MM.1S (cell line): ENCODE data around the gene CEMP1.

Source experiments
- DNase-seq: peaks from one replicate; pipeline ENCODE4 v3.0.0-alpha.2; 2015
- H2AFZ ChIP-seq: fragments of 300-600 bp; sonication (generic); 2 replicates; pipeline ENCODE4 v1.6.0; 2016; ENCODE audit warnings: antibody characterized with exemption, low read length
- H3F3A ChIP-seq: fragments of 300-600 bp; sonication (generic); 2 replicates; pipeline ENCODE4 v1.6.1; 2016; ENCODE audit warnings: mild to moderate bottlenecking, antibody characterized with exemption, low read length, moderate library complexity, mixed read lengths; ENCODE audit not compliant: insufficient read depth
- H3K27ac ChIP-seq: fragments of 300-600 bp; sonication (generic); 2 replicates; pipeline ENCODE4 v1.5.1; 2016; ENCODE audit warnings: mild to moderate bottlenecking, low read length
- H3K27me3 ChIP-seq: fragments of 300-600 bp; sonication (generic); replicated peaks from 2 replicates; pipeline ENCODE4 v1.6.0; 2016; ENCODE audit warnings: low read length; ENCODE audit not compliant: insufficient read depth
- H3K36me3 ChIP-seq: fragments of 300-600 bp; sonication (generic); replicated peaks from 2 replicates; pipeline ENCODE4 v1.6.1; 2016; ENCODE audit warnings: mild to moderate bottlenecking, low read length, mixed read lengths; ENCODE audit not compliant: insufficient read depth
- H3K4me1 ChIP-seq: fragments of 300-600 bp; sonication (generic); 2 replicates; pipeline ENCODE4 v1.6.1; 2016; ENCODE audit warnings: low read length, mixed read lengths
- H3K4me2 ChIP-seq: fragments of 300-600 bp; sonication (generic); 2 replicates; pipeline ENCODE4 v1.6.0; 2016; ENCODE audit warnings: low read depth, low read length
- H3K4me3 ChIP-seq: fragments of 300-600 bp; sonication (generic); 2 replicates; pipeline ENCODE4 v1.5.1; 2016; ENCODE audit warnings: low read length, mixed read lengths
- H3K79me2 ChIP-seq: fragments of 300-600 bp; sonication (generic); 2 replicates; pipeline ENCODE4 v1.6.1; 2016; ENCODE audit warnings: mixed run types, low read length, mixed read lengths
- H3K9ac ChIP-seq: fragments of 300-600 bp; sonication (generic); 2 replicates; pipeline ENCODE4 v1.6.1; 2016; ENCODE audit warnings: low read length, mixed read lengths
- H3K9me2 ChIP-seq: fragments of 300-600 bp; sonication (generic); replicated peaks from 2 replicates; pipeline ENCODE4 v1.6.1; 2016; ENCODE audit warnings: mild to moderate bottlenecking, low read length, mixed read lengths; ENCODE audit not compliant: insufficient read depth
- H3K9me3 ChIP-seq: fragments of 300-600 bp; sonication (generic); replicated peaks from 2 replicates; pipeline ENCODE4 v1.6.1; 2016; ENCODE audit warnings: mild to moderate bottlenecking, low read length, mixed read lengths; ENCODE audit not compliant: insufficient read depth
- H4K20me1 ChIP-seq: fragments of 300-600 bp; sonication (generic); 2 replicates; pipeline ENCODE4 v1.6.1; 2016; ENCODE audit warnings: mild to moderate bottlenecking, low read length, moderate library complexity, mixed read lengths; ENCODE audit not compliant: insufficient read depth
- EZH2 ChIP-seq: fragments of 300-600 bp; sonication (generic); optimal IDR thresholded peaks from 2 replicates; pipeline ENCODE3; 2017; ENCODE audit warnings: low read depth, mild to moderate bottlenecking, antibody characterized with exemption, low read length, mixed read lengths
- EZH2phosphoT487 ChIP-seq: fragments of 300-600 bp; sonication (generic); IDR thresholded peaks from 2 replicates; pipeline ENCODE4 v1.6.1; 2018; ENCODE audit warnings: antibody characterized with exemption, low read length
- TF ChIP-seq, protein P1 (sequence below): fragments of 300-600 bp; sonication (generic); IDR thresholded peaks from 2 replicates; pipeline ENCODE4 v1.5.1; 2016; ENCODE audit warnings: antibody characterized with exemption, low read length, mixed read lengths

CEMP1 gene

GRCh38 chr16:2529961-2530628, 1.1 kb downstream of the CEMP1 start:
- TF ChIP-seq EZH2phosphoT487 = no peak
- TF ChIP-seq, protein P1, sequence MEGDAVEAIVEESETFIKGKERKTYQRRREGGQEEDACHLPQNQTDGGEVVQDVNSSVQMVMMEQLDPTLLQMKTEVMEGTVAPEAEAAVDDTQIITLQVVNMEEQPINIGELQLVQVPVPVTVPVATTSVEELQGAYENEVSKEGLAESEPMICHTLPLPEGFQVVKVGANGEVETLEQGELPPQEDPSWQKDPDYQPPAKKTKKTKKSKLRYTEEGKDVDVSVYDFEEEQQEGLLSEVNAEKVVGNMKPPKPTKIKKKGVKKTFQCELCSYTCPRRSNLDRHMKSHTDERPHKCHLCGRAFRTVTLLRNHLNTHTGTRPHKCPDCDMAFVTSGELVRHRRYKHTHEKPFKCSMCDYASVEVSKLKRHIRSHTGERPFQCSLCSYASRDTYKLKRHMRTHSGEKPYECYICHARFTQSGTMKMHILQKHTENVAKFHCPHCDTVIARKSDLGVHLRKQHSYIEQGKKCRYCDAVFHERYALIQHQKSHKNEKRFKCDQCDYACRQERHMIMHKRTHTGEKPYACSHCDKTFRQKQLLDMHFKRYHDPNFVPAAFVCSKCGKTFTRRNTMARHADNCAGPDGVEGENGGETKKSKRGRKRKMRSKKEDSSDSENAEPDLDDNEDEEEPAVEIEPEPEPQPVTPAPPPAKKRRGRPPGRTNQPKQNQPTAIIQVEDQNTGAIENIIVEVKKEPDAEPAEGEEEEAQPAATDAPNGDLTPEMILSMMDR = no peak
- no peak for TF ChIP-seq EZH2
- no peak overlapping the region for H2AFZ ChIP-seq
- no peaks in the 10 kb centered on the region for H4K20me1 ChIP-seq
- H3K79me2 ChIP-seq = peaks cover 14% of the 10 kb centered on the region
- H3K4me1 ChIP-seq = peaks cover 9% of the 10 kb centered on the region
- H3K9me2 ChIP-seq = no peaks in the 10 kb centered on the region
- no peak overlapping the region for H3K4me2 ChIP-seq
- no peak overlapping the region for H3K27ac ChIP-seq
- H3K9me3 ChIP-seq = no peaks in the 10 kb centered on the region
- H3K27me3 ChIP-seq = no peaks in the 10 kb centered on the region
- H3F3A ChIP-seq = peaks cover 20% of the 10 kb centered on the region
- no peaks in the 10 kb centered on the region for H3K36me3 ChIP-seq
- no peak overlapping the region for H3K4me3 ChIP-seq
- DNase-seq = no peak
- H3K9ac ChIP-seq = no peak overlapping the region

DNA sequence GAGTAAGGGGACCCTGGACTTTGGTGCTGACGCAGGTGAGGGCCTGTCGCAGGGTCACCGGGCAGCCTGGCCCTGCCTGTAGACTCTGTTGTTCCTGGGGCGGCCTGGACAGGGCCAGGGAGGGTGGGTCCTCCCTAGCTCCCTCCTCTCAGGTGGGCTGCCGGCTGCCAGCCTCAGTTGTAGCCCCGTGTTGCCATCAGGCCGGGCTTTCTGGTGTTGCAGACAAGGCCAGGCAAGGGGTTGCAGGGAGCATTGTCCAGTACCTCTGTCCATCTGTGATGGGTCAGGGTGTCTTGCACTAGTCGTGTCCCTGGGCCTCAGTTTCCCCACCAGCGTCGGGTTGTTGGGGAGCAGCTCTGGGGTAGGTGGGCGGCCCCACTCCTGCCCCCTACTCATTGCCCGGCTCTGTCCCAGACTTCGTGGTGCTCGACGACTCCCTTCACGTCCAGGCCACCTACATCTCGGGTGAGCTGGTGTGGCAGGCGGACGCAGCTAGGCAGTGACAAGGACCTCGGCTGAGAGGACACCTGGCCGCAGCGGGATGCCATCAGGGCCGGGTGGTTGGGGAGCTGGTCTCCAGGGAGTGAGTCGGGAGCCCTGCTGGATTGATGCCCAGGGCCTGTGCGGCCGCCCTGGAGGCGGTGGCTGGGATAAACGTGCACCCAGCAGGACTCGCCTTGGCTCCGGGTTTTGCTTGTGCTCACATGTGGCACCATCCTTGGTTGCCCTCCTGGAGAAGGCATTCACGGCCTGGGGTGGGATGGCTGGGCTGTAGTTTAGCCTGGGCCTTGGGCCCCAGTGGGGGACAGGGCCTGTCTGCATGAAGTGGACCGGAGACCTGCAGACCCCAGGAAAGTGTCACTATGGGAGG, 1.9 kb downstream of the CEMP1 start:
- peaks cover 9% of the 10 kb centered on the region for H3K4me1 ChIP-seq
- TF ChIP-seq, protein P1 = no peak
- TF ChIP-seq EZH2phosphoT487 = no peak
- TF ChIP-seq EZH2 = no peak
- H3K27me3 ChIP-seq = no peaks in the 10 kb centered on the region
- H3K4me3 ChIP-seq = no peak overlapping the region
- no peak overlapping the region for H3K4me2 ChIP-seq
- H4K20me1 ChIP-seq = no peaks in the 10 kb centered on the region
- no peaks in the 10 kb centered on the region for H3K36me3 ChIP-seq
- DNase-seq = no peak
- no peaks in the 10 kb centered on the region for H3K9me3 ChIP-seq
- H3F3A ChIP-seq = peaks cover 20% of the 10 kb centered on the region
- no peak overlapping the region for H2AFZ ChIP-seq
- no peaks in the 10 kb centered on the region for H3K9me2 ChIP-seq
- H3K79me2 ChIP-seq = peaks cover 21% of the 10 kb centered on the region
- H3K9ac ChIP-seq = no peak overlapping the region
- no peak overlapping the region for H3K27ac ChIP-seq

- Histone ChIP-seq H3K9me3 (no peaks in the 10 kb centered on the region), H3K27me3 (no peaks in the 10 kb centered on the region), H3K9ac (no peak overlapping the region), H3K9me2 (no peaks in the 10 kb centered on the region), H3K4me2 (no peak overlapping the region), H3F3A (peaks cover 20% of the 10 kb centered on the region), H3K4me1 (peaks cover 9% of the 10 kb centered on the region), H4K20me1 (no peaks in the 10 kb centered on the region), H2AFZ (no peak overlapping the region), H3K36me3 (no peaks in the 10 kb centered on the region), H3K27ac (no peak overlapping the region), H3K79me2 (peaks cover 30% of the 10 kb centered on the region), H3K4me3 (no peak overlapping the region)
- TF ChIP-seq, protein P1 = no peak
- no peak for TF ChIP-seq EZH2phosphoT487
- no peak for TF ChIP-seq EZH2
- DNase-seq = no peak
Observed at GRCh38 chr16:2528161-2529060, 2.8 kb downstream of the CEMP1 start.
